ENCODE measurements around the gene MLH3. TPM values are rescaled to one million over a fixed set of nuclear protein-coding genes. Genes with fewer than 3 reads are reported as not detected.

The MLH3 gene
- total RNA-seq, 2 donors from 2014 or later, result 18.2 to 23.7 TPM

DNA sequence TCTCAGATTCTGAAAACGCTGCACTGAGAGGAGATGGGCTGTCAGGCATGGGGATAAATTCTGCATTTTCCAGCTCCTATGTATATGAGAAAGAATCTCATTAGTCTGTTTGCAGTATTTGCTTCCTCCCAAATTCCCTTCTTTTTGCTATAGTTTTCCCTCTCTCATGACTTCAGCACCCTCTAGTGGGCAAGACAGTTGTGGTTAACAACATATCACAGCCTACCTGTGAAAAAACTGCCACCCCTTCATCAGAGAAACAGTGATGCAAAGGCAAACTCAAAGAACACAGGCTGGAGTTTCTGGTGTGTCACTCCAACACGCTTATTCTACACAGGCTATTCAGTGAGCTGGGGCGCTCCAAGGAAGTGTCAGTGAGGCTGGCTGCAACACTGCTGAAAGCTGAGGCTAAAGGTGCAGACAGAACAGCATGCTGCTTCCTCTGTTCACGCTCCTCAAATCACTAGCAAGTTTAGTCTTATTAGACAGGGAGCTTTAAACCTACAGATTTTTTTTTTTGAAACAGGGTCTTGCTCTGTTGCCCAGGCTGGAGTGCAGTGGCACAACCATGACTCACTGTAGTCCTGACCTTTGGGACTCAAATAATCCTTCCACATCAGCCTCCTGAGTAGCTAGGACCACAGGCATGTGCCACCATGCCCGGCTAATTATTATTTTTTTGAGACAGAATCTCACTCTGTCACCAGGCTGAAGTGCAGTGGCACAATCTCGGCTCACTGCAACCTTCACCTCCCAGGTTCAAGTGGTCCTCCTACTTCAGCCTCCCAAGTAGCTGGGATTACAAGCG lies 37.5 kb upstream of the MLH3 start:
- H3K4me1 ChIP-seq, result peaks cover 10% of the 10 kb centered on the region
- intact Hi-C loops (cut with DNase I), result loop anchor here (5.0 to 10.0 kb wide), 2 partner anchors 141 to 224 kb away; no protein-coding TSS in a partner anchor
- no peak overlapping the region for H3K27ac ChIP-seq
- no peak for TF ChIP-seq POLR2A (IDR thresholded peaks at IDR 0.05)
- TF ChIP-seq CTCF (IDR thresholded peaks at IDR 0.05), result peak; percentile 62 to 91 (median 86)
- H3K4me3 ChIP-seq, result no peak overlapping the region
- ATAC-seq (peak; percentile 73), DNase-seq (peak; percentile 56 to 73 (median 62))
- peaks cover 7 to 27% of the 10 kb centered on the region in 2 donors for H3K36me3 ChIP-seq (replicated peaks in 1 of 2; ENCODE audit: insufficient read depth in 1 of 2, low read depth in 2 of 2)
- no peaks in the 10 kb centered on the region for H3K9me3 ChIP-seq
- no peaks in the 10 kb centered on the region for H3K27me3 ChIP-seq
- WGBS, 2 donors, result 60 to 68% methylated on average over 7 of the region's 7 CpGs

GRCh38 chr14:75088153-75088552 lies 36.9 kb upstream of the MLH3 start:
- DNase-seq (no peak), ATAC-seq (no peak)
- peaks cover 7 to 27% of the 10 kb centered on the region in 2 donors for H3K36me3 ChIP-seq (replicated peaks in 1 of 2; ENCODE audit: insufficient read depth in 1 of 2, low read depth in 2 of 2)
- no peak for TF ChIP-seq CTCF (IDR thresholded peaks at IDR 0.05)
- TF ChIP-seq POLR2A (IDR thresholded peaks at IDR 0.05), result no peak
- H3K4me3 ChIP-seq, result no peak overlapping the region
- no peaks in the 10 kb centered on the region for H3K9me3 ChIP-seq
- intact Hi-C loops (cut with DNase I), result loop anchor here (5.0 to 10.0 kb wide), 2 partner anchors 141 to 223 kb away; no protein-coding TSS in a partner anchor
- H3K27ac ChIP-seq, result no peak overlapping the region
- no peaks in the 10 kb centered on the region for H3K27me3 ChIP-seq
- 71 to 79% methylated on average over 2 of the region's 2 CpGs for WGBS, 2 donors
- H3K4me1 ChIP-seq, result peaks cover 13% of the 10 kb centered on the region

DNA sequence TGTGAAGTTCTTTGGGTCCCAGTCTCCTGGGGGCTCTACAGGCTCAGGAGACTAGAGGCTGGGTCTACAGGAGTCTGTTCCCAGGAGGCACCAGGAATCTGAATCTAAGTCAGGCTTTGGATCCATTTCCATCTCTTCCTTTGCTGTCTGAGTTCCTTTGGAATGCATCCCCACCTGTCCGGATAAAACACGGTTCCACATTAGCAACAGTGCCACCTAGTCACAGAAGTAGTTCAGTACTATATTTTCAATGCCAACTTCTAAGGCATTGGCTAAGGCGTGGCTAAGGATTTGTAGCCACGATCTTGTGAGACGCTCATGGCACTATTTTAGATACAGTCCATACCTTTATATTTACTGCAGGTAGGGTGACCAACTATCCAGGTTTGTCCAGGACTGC lies 33.2 kb upstream of the MLH3 start:
- Histone ChIP-seq H3K36me3 (replicated peaks in 1 of 2; ENCODE audit: insufficient read depth in 1 of 2, low read depth in 2 of 2) (peaks cover 7 to 21% of the 10 kb centered on the region in 2 donors), H3K27ac (peak overlapping the region in 1 of 4 donors; percentile 1), H3K27me3 (no peaks in the 10 kb centered on the region), H3K9me3 (no peaks in the 10 kb centered on the region), H3K4me3 (no peak overlapping the region), H3K4me1 (peaks cover 41% of the 10 kb centered on the region)
- DNase-seq (peak in 3 of 4 donors; percentile 22 to 32 (median 22)), ATAC-seq (peak; percentile 49)
- WGBS, 2 donors, result 16 to 25% methylated on average over 5 of the region's 5 CpGs
- intact Hi-C loops (cut with DNase I), result loop anchor here (10.0 kb wide), 1 partner anchor 220 kb away; no protein-coding TSS in a partner anchor
- TF ChIP-seq POLR2A (IDR thresholded peaks at IDR 0.05), result no peak
- peak in 5 of 7 experiments; percentile 14 to 50 (median 47) for TF ChIP-seq CTCF (IDR thresholded peaks at IDR 0.05)

GRCh38 chr14:75083271-75083670 lies 32.0 kb upstream of the MLH3 start:
- no peaks in the 10 kb centered on the region for H3K9me3 ChIP-seq
- ATAC-seq (peak; percentile 30), DNase-seq (peak in 1 of 4 donors; percentile 13)
- H3K27me3 ChIP-seq, result no peaks in the 10 kb centered on the region
- 45 to 55% methylated on average over 1 of the region's 1 CpG for WGBS, 2 donors
- H3K27ac ChIP-seq, result peak overlapping the region in 3 of 4 donors; percentile 40 to 74 (median 73)
- no peak overlapping the region for H3K4me3 ChIP-seq
- intact Hi-C loops (cut with DNase I), result loop anchor here (10.0 kb wide), 1 partner anchor 218 kb away; no protein-coding TSS in a partner anchor
- no peak for TF ChIP-seq CTCF (IDR thresholded peaks at IDR 0.05)
- TF ChIP-seq POLR2A (IDR thresholded peaks at IDR 0.05), result no peak
- peaks cover 41% of the 10 kb centered on the region for H3K4me1 ChIP-seq
- H3K36me3 ChIP-seq (replicated peaks in 1 of 2; ENCODE audit: insufficient read depth in 1 of 2, low read depth in 2 of 2), result peaks cover 7 to 21% of the 10 kb centered on the region in 2 donors

All from body of pancreas (tissue), 4 donors.